ENCODE measurements around the gene DLGAP1. TPM values are rescaled to one million over a fixed set of nuclear protein-coding genes. Genes with fewer than 3 reads are reported as not detected.

Gene DLGAP1
- total RNA-seq, 1 donor from 2014 or later = not detected

DNA sequence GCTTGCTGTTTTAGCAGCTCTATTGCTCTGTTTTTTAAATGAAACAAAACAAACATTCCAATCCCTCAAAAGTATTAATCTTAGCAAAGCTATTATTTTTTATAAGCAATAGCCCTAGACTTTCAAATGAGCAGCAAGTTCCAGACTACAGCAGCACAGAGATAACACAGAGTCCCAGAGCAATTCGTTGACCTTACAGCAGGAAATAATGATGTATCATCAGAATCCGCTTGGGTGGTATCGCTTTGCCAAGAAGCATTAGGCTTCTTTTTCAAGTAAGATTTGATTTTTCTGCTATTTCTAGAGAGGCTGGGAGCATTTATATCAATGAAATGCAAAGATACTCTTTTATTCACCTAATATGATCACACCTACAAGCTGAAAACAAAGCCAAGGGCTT, 209.7 kb downstream of the DLGAP1 start:
- intact Hi-C loops (cut with micrococcal nuclease) = loop anchor here (10.0 kb wide), 1 partner anchor 69 kb away; no protein-coding TSS in a partner anchor

- intact Hi-C loops (cut with micrococcal nuclease) = loop anchor here (10.0 kb wide), 1 partner anchor 72 kb away; no protein-coding TSS in a partner anchor
These were observed 212.5 kb downstream of the DLGAP1 start for GRCh38 chr18:4242431-4243161.

DNA sequence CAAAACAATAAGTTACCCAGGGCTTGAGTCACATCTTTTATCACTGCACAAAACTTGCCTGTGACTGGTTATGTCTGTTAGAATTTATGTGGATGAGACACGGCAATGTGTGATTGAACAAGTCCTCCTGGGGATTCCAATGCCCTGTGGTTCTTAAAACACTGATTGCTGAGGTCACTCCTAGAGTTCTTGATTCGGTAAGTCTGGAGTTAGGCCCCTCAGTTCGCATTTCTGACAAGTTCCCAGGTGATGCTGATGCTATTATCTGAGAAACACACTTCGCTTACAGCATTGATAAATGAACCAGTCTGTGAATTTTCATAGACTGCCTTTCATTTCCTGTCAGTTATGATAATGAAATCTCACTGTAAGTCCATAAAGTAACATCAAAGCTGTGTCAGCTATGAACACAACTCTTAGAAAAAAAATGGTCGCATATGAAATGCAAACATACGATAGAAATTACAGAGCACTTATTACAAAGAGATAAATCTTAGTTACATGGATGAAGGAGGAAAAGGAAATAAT, 214.0 kb downstream of the DLGAP1 start:
- intact Hi-C loops (cut with micrococcal nuclease) = loop anchor here (10.0 kb wide), 1 partner anchor 74 kb away; no protein-coding TSS in a partner anchor

GRCh38 chr18:4238966-4239365, 216.1 kb downstream of the DLGAP1 start:
- intact Hi-C loops (cut with micrococcal nuclease) = no loop called here

- intact Hi-C loops (cut with micrococcal nuclease) = no loop called here
These were observed 217.5 kb downstream of the DLGAP1 start for GRCh38 chr18:4237664-4238041.

DNA sequence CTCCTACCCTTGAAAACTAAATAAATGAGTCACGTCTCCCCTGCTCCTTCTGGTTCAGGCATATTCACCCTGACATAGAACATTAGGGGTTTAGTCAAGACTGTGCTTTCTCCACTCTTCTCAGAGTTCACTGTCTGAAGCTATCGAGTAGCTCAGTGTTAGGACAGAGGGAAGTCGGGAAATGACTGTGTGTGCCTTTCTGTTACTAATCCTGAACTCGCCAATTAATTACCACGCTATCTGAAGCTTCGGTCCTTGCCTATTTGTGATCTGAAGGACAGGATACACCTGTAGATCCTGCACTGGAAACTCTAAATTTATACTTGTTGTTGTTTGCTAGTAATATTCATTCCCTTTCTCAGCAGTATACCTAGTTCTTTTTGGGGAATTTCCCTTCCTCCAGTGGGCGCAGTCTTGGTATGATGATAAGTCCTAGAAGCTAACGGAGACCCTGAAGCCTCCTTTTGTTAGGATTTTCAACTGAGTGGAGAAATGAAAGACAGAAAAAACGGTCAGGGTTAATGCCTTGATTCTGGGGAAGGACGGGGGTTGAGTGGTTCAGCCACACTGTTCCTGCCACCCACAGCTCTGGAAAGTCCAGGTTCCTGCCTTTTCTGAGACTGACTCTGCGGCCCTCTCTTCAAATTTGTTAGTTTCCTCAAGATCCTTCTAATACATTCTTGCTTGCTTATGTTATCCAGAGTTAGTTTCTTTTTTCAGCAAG, 218.0 kb downstream of the DLGAP1 start:
- intact Hi-C loops (cut with micrococcal nuclease) = no loop called here

- intact Hi-C loops (cut with micrococcal nuclease) = no loop called here
These were observed 221.6 kb downstream of the DLGAP1 start for GRCh38 chr18:4233468-4233867.

DNA sequence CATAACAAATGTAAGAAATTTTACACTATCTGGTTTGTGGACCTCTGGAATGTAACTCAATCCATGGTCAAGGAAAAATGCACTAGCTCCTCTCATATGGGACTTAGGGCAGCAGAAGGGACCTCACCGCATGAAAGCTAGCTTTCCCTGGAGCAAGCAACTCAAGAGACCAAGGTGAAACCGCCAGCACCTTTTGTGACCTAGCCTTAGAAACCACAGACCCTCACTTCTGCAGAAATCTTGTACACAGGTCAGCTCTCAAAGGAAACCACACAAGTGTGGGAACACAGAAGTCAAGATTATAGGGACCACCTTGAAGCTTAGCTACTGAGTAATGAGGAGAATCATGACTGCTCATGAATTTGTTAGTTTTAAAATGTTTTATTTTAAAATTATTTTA, 222.5 kb downstream of the DLGAP1 start:
- intact Hi-C loops (cut with micrococcal nuclease) = no loop called here

DNA sequence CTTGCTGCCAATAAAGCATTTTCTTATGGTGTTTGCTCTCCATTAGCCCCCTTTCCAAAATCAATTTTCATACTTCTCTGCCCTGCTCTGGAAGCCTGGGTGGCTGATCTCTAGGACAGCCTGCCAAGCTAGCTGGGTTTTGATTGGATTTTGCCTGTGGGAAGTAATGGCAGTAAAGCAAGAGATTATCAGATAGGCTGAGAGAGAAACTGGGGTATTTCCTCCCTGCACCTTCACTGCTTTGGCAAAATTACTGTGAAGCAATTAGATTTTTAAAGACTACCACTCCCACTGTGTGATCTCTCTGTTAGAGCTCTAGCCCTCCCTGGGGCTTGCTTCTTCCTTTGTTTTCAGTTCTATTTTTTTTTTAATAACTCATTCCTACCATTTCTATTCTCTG, 223.8 kb downstream of the DLGAP1 start:
- intact Hi-C loops (cut with micrococcal nuclease) = no loop called here

GRCh38 chr18:4230450-4231168, 224.5 kb downstream of the DLGAP1 start:
- intact Hi-C loops (cut with micrococcal nuclease) = no loop called here

GRCh38 chr18:4224031-4224704, 230.9 kb downstream of the DLGAP1 start:
- intact Hi-C loops (cut with micrococcal nuclease) = no loop called here

DNA sequence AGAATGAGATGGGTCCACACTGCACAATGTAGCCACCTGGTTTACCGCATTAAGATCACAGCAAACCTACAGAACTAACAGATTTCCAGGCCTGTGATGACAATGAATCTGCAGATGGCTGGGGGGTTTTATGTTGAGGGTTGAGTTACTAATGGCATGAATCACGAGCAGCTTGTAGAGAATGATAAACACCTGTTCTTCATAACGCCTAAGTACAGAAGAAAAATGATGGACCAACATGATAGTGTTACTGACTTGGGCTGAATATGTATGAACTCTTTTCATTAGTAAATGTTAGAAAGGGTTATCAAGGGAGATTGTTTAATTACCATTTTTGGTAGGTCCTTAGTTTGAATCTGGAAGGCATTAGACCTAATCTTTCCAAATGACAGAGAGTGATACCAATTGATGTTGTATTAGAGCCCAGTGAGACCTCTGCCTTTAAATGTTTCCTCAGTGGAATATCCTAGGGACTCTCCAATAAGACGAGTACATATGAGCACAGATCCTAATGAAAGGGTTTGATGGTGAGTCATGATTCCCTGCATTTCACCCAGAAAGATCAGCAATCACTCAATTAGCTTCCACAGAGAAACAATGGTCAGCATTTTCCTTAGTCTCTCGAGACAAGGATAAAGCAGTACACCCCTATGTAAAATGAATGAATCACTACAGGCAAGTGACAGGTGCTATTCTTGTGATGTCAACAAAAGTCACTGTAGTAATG, 243.8 kb downstream of the DLGAP1 start:
- intact Hi-C loops (cut with micrococcal nuclease) = no loop called here

GRCh38 chr18:4208366-4208765, 246.7 kb downstream of the DLGAP1 start:
- intact Hi-C loops (cut with micrococcal nuclease) = no loop called here

- intact Hi-C loops (cut with micrococcal nuclease) = no loop called here
These were observed 247.6 kb downstream of the DLGAP1 start for GRCh38 chr18:4207383-4207985.

DNA sequence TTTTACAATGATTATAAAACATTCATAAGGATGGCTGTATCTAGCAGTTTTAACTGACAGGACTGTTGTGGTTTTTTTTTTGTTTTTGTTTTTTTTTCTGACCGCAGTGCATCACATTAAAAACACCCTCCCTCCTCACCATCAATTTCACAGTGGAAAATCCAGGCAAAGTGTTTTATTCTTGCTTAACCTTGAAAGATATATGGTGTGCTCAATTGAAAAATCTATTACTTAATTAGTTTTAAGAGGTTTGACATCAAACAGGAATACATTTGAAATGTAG, 250.7 kb downstream of the DLGAP1 start:
- intact Hi-C loops (cut with micrococcal nuclease) = no loop called here

- intact Hi-C loops (cut with micrococcal nuclease) = no loop called here
These were observed 251.3 kb downstream of the DLGAP1 start for GRCh38 chr18:4203568-4204437.

DNA sequence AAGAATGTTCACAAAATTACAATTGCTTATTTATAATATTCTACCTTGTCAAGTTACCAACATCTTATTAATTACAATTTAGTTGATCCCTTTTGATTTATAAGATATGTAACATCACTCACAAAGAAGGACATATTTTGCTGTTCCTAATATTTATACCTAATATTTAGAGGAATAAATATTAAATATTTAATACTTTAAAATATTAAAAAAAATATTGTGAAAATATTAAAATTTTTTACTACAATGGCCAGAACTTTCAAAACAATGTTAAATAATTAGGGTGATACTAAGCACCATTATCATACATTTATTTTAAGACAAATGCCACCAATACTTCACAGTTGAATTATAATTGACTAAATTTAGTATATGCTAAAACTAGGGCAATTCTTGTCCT, 254.7 kb downstream of the DLGAP1 start:
- intact Hi-C loops (cut with micrococcal nuclease) = no loop called here

GRCh38 chr18:4198956-4199355, 256.2 kb downstream of the DLGAP1 start:
- intact Hi-C loops (cut with micrococcal nuclease) = no loop called here

DNA sequence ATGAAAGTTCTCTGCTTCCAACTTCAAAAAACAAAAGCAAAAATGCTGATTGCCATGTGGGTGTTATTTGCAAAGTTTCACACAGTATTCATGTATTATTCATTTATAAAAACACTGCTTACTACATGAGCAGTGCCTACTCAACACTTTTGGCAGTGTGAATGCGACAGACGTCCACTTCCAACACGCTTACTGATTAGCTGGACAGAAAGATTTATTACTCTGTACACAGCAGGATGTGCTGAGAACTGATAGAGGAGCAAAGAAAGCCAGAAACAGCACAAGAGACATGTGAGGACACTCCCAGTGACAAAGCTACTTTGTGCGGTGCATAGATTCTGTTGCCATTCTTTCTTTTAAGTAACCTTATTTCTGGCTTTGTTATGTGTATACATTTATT, 258.8 kb downstream of the DLGAP1 start:
- intact Hi-C loops (cut with micrococcal nuclease) = no loop called here
